MCF 10A (cell line): ENCODE measurements around the gene RYR1. TPM values are rescaled to one million over a fixed set of nuclear protein-coding genes. Genes with fewer than 3 reads are reported as not detected.

Source experiments
- BruUV-seq: library from RNA; stranded (reverse); fragments of 400-500 nt; replicated peaks from 2 replicates; lab custom pipeline; 2021; lab: Mats Ljungman, UMichigan
- CTCF ChIA-PET: fragments of 300-600 bp; sonication (Branson Sonifier 250); formaldehyde crosslinking; extraction: SDS; loops from one replicate; lab custom pipeline; 2021; ENCODE audit warnings: antibody characterized with exemption, inconsistent platforms; lab: Yijun Ruan, JAX
- POLR2A ChIA-PET: fragments of 300-600, 350-650 bp; sonication (Branson Sonifier 250); formaldehyde crosslinking; extraction: SDS; loops from one replicate; lab custom pipeline; 2020; ENCODE audit warnings: antibody characterized with exemption, inconsistent platforms; lab: Yijun Ruan, JAX
- DNase-seq: peaks from one replicate; pipeline ENCODE4 v3.0.0-alpha.2; 2018; ENCODE audit not compliant: unreplicated experiment
- H3K27ac Mint-ChIP-seq: one replicate; pipeline ENCODE4 v1.8.0; 2022; ENCODE audit warnings: mild to moderate bottlenecking, low read depth, mixed read lengths; ENCODE audit not compliant: unreplicated experiment
- H3K27me3 Mint-ChIP-seq: one replicate; pipeline ENCODE4 v1.8.0; 2022; ENCODE audit warnings: mixed read lengths; ENCODE audit not compliant: insufficient read depth, unreplicated experiment
- H3K36me3 Mint-ChIP-seq: one replicate; pipeline ENCODE4 v1.8.0; 2022; ENCODE audit warnings: mild to moderate bottlenecking, moderate library complexity, mixed read lengths; ENCODE audit not compliant: insufficient read depth, unreplicated experiment
- H3K4me1 Mint-ChIP-seq: one replicate; pipeline ENCODE4 v1.8.0; 2022; ENCODE audit warnings: mixed read lengths; ENCODE audit not compliant: insufficient read depth, unreplicated experiment
- H3K4me3 Mint-ChIP-seq: one replicate; pipeline ENCODE4 v1.8.0; 2022; ENCODE audit warnings: mild to moderate bottlenecking, moderate library complexity, mixed read lengths; ENCODE audit not compliant: unreplicated experiment
- H3K9me3 Mint-ChIP-seq: one replicate; pipeline ENCODE4 v1.8.0; 2022; ENCODE audit warnings: mixed read lengths; ENCODE audit not compliant: unreplicated experiment
- CTCF ChIP-seq: fragments of 200-600 bp; IDR thresholded peaks from one replicate; pipeline ENCODE4 v1.8.0; 2022; ENCODE audit warnings: antibody characterized with exemption, mild to moderate bottlenecking; ENCODE audit not compliant: unreplicated experiment
- intact Hi-C: fragments of 100-400 bp; cut with micrococcal nuclease; formaldehyde crosslinking; loops from 2 replicates; pipeline ENCODE4 v1.14.1; 2022
- total RNA-seq: library from RNA; stranded (reverse); gene quantifications from 2 replicates; pipeline ENCODE4 v1.2.3, GENCODE V29; 2022

The RYR1 gene
- total RNA-seq, 1 experiment from 2014 or later: 0.28 TPM

- Mint-ChIP-seq H3K4me3 (no peak overlapping the region), H3K27ac (no peak overlapping the region), H3K27me3 (peaks cover 27% of the 10 kb centered on the region), H3K9me3 (peaks cover 10% of the 10 kb centered on the region), H3K36me3 (no peaks in the 10 kb centered on the region), H3K4me1 (no peaks in the 10 kb centered on the region)
- no peak for TF ChIP-seq CTCF
- no peak for DNase-seq
- ChIA-PET CTCF (no interaction called here), POLR2A (interaction anchor here (0.6 kb wide), 2 partner anchors 13 to 26 kb away, joined by 3 to 4 read pairs; no protein-coding TSS in a partner anchor)
- intact Hi-C loops: no loop called here
- no TSS peak for BruUV-seq
Measured at GRCh38 chr19:38483016-38483630, 49.6 kb downstream of the RYR1 start.

GRCh38 chr19:38484747-38485146, 51.3 kb downstream of the RYR1 start:
- ChIA-PET POLR2A (no interaction called here), CTCF (interaction anchor here (0.7 kb wide), 1 partner anchor 47 kb away, joined by 4 read pairs; no protein-coding TSS in a partner anchor)
- no peak overlapping the region for H3K27ac Mint-ChIP-seq
- H3K9me3 Mint-ChIP-seq: peaks cover 17% of the 10 kb centered on the region
- no TSS peak for BruUV-seq
- H3K4me3 Mint-ChIP-seq: no peak overlapping the region
- intact Hi-C loops: no loop called here
- no peak for TF ChIP-seq CTCF
- no peaks in the 10 kb centered on the region for H3K36me3 Mint-ChIP-seq
- no peaks in the 10 kb centered on the region for H3K4me1 Mint-ChIP-seq
- DNase-seq: no peak
- peaks cover 37% of the 10 kb centered on the region for H3K27me3 Mint-ChIP-seq

- Mint-ChIP-seq H3K4me1 (no peaks in the 10 kb centered on the region), H3K27me3 (peaks cover 45% of the 10 kb centered on the region), H3K27ac (no peak overlapping the region), H3K36me3 (no peaks in the 10 kb centered on the region), H3K4me3 (no peak overlapping the region), H3K9me3 (peaks cover 24% of the 10 kb centered on the region)
- intact Hi-C loops: no loop called here
- no TSS peak for BruUV-seq
- no peak for DNase-seq
- ChIA-PET POLR2A (no interaction called here), CTCF (no interaction called here)
- no peak for TF ChIP-seq CTCF
Measured at GRCh38 chr19:38485541-38486285, 52.2 kb downstream of the RYR1 start.

GRCh38 chr19:38486731-38487336, 53.3 kb downstream of the RYR1 start:
- no peak overlapping the region for H3K4me3 Mint-ChIP-seq
- intact Hi-C loops: no loop called here
- POLR2A ChIA-PET: no interaction called here
- H3K36me3 Mint-ChIP-seq: no peaks in the 10 kb centered on the region
- no peaks in the 10 kb centered on the region for H3K4me1 Mint-ChIP-seq
- CTCF ChIA-PET: no interaction called here
- no peak for TF ChIP-seq CTCF
- DNase-seq: no peak
- H3K27ac Mint-ChIP-seq: no peak overlapping the region
- BruUV-seq: no TSS peak
- H3K27me3 Mint-ChIP-seq: peaks cover 52% of the 10 kb centered on the region
- H3K9me3 Mint-ChIP-seq: peaks cover 28% of the 10 kb centered on the region
